ENCODE measurements around the gene REXO4. TPM values are rescaled to one million over a fixed set of nuclear protein-coding genes. Genes with fewer than 3 reads are reported as not detected.

REXO4 gene
- total RNA-seq, 1 donor from 2014 or later: 15.1 TPM

- DNase-seq: no peak
Observed at GRCh38 chr9:133367221-133367620, 50.6 kb downstream of the REXO4 start.

GRCh38 chr9:133366435-133366834, 51.4 kb downstream of the REXO4 start:
- DNase-seq: no peak

DNA sequence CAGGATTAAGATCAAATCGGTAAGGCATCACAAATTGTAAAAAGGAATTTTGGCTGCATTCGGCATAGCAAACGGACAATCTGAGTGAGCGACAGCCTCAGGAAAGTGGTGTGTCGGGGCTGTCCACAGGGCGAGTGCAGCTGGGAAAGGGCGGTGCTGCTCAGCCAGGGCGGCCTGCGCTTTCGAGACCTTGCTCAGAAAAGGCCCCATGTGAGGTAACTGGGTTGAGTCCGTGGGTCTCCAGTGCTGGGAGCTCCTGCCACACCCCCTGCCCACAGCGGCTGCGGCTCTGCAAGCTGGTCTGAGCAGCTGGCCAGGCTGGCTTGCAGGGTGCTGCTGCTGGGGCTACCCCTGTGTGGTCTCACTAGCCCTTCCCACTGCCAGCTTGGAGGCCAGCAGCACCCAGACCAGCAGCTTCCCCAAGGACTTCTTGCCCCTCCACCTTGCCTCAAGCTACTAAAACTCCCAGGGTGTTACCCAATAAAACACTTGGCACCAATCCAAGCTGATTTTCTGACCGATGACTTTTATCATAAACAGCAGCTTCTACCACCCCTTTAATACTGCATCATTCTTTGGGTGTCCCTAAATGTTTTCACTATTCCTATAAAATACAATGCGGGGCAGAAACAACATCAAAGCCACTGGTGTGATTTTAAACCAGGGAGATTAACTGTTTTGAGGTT, 55.3 kb downstream of the REXO4 start:
- no peak for DNase-seq

DNA sequence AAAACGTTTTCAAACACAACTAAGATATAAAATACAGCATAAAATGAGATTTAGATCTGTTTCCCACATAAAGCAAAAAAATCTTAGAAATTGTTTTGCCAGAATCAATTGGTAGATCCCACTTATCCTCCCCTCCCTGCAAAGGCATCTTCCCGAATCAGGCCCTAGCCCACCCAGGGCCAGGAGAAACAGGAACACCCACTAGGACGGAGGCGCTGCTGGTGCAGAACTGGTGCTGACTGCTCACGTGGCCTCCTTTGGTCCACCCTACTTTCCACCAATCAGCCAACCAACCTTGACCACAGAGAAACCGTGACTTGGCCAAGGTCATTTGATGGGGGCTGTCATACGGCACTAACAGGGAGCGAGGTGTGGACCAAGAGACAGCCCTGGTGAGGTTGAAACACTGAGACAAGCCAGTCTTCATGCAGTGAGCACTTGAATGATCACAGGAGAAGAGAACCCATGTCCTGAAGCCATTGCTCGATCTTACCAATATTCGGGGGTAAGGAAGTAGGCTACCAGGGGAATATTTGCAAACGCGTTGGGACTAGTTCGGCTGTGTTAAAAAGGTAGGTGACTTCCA, 56.2 kb downstream of the REXO4 start:
- no peak for DNase-seq

DNA sequence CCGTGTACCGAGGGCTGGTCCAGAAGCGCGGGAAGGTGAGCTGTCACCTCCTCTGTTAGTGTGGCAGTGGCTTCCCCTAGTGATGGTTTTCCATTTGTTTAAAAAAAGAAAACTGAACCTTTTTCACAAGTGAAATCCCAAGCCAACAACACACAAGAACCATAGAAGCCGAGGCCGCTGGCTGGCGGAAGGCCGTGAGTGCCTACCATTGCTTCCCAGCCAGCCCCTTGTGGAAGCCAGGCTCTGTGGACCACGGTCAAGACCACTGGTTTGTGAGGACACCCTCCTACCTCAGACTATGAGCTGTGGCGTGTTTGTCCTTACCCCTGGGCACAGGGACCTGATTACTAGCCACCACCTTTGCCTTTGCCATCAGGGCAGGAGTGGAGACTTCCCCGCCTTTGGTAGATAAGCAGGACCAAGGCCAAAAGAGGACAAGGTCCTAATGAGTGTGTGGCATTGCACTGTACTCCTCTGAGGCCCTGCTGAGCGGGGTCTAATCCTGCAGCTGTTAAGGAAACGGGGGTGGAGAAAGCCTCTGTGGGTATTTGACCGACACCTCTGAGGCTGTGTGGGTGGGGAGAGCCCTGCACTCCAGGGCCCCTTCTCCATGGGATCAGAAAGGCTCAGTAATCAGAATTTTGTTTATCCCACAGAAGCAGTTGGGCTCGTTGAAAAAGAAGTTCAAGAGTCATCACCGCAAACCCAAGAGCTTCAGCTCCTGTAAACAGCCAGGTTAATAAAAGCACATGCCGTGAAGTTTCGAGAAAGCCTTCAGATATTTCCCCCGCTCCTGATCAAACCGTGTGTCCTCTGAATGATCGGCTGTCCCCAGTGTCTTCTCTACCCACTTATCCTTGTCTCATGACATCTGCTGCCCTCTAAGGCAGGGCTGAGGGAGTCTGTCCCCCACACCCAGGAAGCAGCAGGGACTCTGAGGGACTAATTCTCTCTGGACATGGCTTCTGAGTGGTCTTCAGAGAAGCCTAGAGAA, 57.1 kb downstream of the REXO4 start:
- DNase-seq: no peak

DNA sequence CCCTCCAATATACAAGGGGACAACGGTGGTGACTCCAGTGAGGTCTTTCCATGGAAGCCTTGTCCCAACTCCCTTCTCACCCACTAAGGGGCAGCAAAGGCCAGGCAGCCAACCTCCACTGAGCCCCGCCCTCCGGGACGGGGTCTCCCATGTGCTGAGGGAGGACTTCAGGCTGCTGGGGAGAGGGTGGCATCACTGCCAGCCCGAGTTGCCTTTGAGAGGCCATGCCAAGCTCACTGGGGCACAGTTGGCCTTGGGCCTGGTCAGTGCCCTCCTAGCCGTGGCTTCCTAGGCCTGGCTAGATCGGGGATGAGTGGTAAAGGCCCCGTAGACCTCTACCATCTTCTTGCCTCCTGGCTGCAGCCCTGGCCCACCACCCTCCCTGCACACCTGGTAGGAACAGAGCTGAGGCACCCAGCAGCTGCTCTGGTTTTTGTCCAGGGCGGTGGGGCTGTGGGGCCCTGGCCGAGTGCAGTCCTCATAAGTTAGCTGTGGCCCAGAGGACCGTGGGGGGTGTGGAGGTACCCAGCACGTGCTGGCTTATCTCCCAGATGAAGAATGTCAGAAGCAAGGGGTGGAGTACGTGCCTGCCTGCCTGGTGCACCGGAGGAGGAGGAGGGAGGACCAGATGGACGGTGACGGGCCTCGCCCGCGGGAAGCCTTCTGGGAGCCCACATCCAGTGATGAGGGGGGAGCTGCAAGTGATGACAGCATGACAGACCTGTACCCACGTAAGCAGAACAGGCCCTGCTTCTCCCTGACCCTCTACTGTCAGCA, 58.2 kb downstream of the REXO4 start:
- no peak for DNase-seq

- DNase-seq: no peak
Observed at GRCh38 chr9:133357656-133358055, 60.2 kb downstream of the REXO4 start.

DNA sequence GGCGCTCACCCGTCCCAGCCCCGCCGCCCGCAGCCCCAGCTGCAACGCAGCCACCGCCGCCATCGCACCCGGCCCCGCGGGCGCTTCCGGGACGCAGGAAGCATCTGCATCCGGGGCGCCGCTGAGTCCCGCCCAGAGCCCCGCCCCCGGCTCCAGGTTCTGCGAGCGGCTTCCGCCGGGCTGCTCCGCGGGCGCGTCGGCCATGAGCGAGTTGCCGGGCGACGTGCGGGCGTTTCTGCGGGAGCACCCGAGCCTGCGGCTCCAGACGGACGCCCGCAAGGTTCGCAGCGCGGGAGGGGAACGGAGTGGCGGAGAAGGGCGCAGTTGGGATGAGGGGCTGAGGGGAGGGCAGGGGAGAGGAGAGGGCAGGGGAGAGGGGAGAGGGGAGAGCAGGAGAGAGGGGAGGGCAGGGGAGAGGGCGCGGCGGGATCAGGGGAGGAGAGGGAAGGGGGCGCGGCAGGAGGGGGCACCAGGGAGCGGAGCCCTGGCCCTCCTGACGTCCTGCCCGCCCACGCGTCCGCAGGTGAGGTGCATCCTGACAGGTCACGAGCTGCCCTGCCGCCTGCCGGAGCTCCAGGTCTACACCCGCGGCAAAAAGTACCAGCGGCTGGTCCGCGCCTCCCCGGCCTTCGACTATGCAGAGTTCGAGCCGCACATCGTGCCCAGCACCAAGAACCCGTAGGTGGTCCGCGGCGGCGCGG, 61.3 kb downstream of the REXO4 start, which contains the start of the genes SURF1 and SURF2:
Gene SURF1, minus strand, starts transcription at position 97 of the 701 bp plus-strand sequence. Its CDS starts 34 bp downstream, at position 63.
Gene SURF2, plus strand, starts transcription at position 160 of the 701 bp plus-strand sequence. Its CDS starts 43 bp downstream, at position 203.
- peak; percentile 78 for DNase-seq

Other genes starting within 250 kb of the REXO4 start
- not detected for gene OBP2B, start 208.8 kb downstream of the REXO4 start, total RNA-seq
- under 0.01 TPM for gene ABO, start 142.8 kb downstream of the REXO4 start, total RNA-seq
- gene SURF6, start 81.8 kb downstream of the REXO4 start, total RNA-seq: 14.7 TPM
- 17.9 TPM for gene MED22, start 69.9 kb downstream of the REXO4 start, total RNA-seq
- gene RPL7A, start 69.8 kb downstream of the REXO4 start, total RNA-seq: 1,058 TPM
- 11.1 TPM for gene SURF1, start 61.5 kb downstream of the REXO4 start, total RNA-seq
- 9.7 TPM for gene SURF2, start 61.5 kb downstream of the REXO4 start, total RNA-seq
- gene SURF4, start 42.0 kb downstream of the REXO4 start, total RNA-seq: 88.6 TPM
- gene STKLD1, start 41.6 kb downstream of the REXO4 start, total RNA-seq: 1.6 TPM
- gene ADAMTS13, start 4.4 kb upstream of the REXO4 start, total RNA-seq: 2.2 TPM
- gene CACFD1, start 42.0 kb upstream of the REXO4 start, total RNA-seq: 19.0 TPM
- gene SLC2A6, start 61.1 kb upstream of the REXO4 start, total RNA-seq: 17.2 TPM
- not detected for gene MYMK, start 106.9 kb upstream of the REXO4 start, total RNA-seq
- gene ADAMTSL2, start 116.7 kb upstream of the REXO4 start, total RNA-seq: 3.3 TPM
- 16.5 TPM for gene FAM163B, start 191.4 kb upstream of the REXO4 start, total RNA-seq
- not detected for gene DBH, start 218.4 kb upstream of the REXO4 start, total RNA-seq

Data from occipital lobe (tissue), 2 donors.